Measurements from ENCODE around the gene INMT.

GRCh38 chr7:30745261-30745941, 6.5 kb upstream of the INMT start:
- TF ChIP-seq POLR2A (IDR thresholded peaks at IDR 0.05), result no peak
- TF ChIP-seq CTCF (IDR thresholded peaks at IDR 0.05), result no peak
- TF ChIP-seq EP300 (IDR thresholded peaks at IDR 0.05), result no peak
